ENCODE results near the gene SLCO2A1.

Gene SLCO2A1

GRCh38 chr3:134057006-134057653, 27.4 kb upstream of the SLCO2A1 start:
- TF ChIP-seq EZH2 (IDR thresholded peaks at IDR 0.05), result no peak
- TF ChIP-seq FOXP2 (optimal IDR thresholded peaks at IDR 0.05; ENCODE audit: control extremely low read depth, extremely low read length, insufficient read depth), result no peak
- TF ChIP-seq POLR2AphosphoS5 (IDR thresholded peaks at IDR 0.05; ENCODE audit: borderline replicate concordance, low read depth, low read length), result no peak
- Histone ChIP-seq H3K4me3 (no peak overlapping the region), H3K9me3 (ENCODE audit: low read depth, low read length) (no peaks in the 10 kb centered on the region), H3K9ac (ENCODE audit: insufficient read length) (no peak overlapping the region), H3K27ac (no peak overlapping the region), H3K36me3 (ENCODE audit: insufficient read depth, low read length) (no peaks in the 10 kb centered on the region)
- DNase-seq (ENCODE audit: low read depth, low spot score), result no peak

- no peaks in the 10 kb centered on the region for H3K36me3 ChIP-seq (ENCODE audit: insufficient read depth, low read length)
- H3K4me3 ChIP-seq, result no peak overlapping the region
- no peak overlapping the region for H3K9ac ChIP-seq (ENCODE audit: insufficient read length)
- H3K9me3 ChIP-seq (ENCODE audit: low read depth, low read length), result no peaks in the 10 kb centered on the region
- TF ChIP-seq POLR2AphosphoS5 (IDR thresholded peaks at IDR 0.05; ENCODE audit: borderline replicate concordance, low read depth, low read length) (no peak), FOXP2 (optimal IDR thresholded peaks at IDR 0.05; ENCODE audit: control extremely low read depth, extremely low read length, insufficient read depth) (no peak), EZH2 (IDR thresholded peaks at IDR 0.05) (no peak)
- no peak overlapping the region for H3K27ac ChIP-seq
- DNase-seq (ENCODE audit: low read depth, low spot score), result no peak
Measured at GRCh38 chr3:134056464-134056891, 26.8 kb upstream of the SLCO2A1 start.

- no peak for DNase-seq (ENCODE audit: low read depth, low spot score)
- no peaks in the 10 kb centered on the region for H3K9me3 ChIP-seq (ENCODE audit: low read depth, low read length)
- no peak for TF ChIP-seq FOXP2 (optimal IDR thresholded peaks at IDR 0.05; ENCODE audit: control extremely low read depth, extremely low read length, insufficient read depth)
- H3K27ac ChIP-seq, result no peak overlapping the region
- no peak overlapping the region for H3K4me3 ChIP-seq
- H3K36me3 ChIP-seq (ENCODE audit: insufficient read depth, low read length), result no peaks in the 10 kb centered on the region
- H3K9ac ChIP-seq (ENCODE audit: insufficient read length), result no peak overlapping the region
Measured at GRCh38 chr3:134055661-134056060, 25.9 kb upstream of the SLCO2A1 start.

- H3K4me3 ChIP-seq, result no peak overlapping the region
- H3K27ac ChIP-seq, result no peak overlapping the region
- H3K36me3 ChIP-seq (ENCODE audit: insufficient read depth, low read length), result no peaks in the 10 kb centered on the region
- no peak for TF ChIP-seq EZH2 (IDR thresholded peaks at IDR 0.05)
- TF ChIP-seq POLR2AphosphoS5 (IDR thresholded peaks at IDR 0.05; ENCODE audit: borderline replicate concordance, low read depth, low read length), result no peak
- TF ChIP-seq FOXP2 (optimal IDR thresholded peaks at IDR 0.05; ENCODE audit: control extremely low read depth, extremely low read length, insufficient read depth), result no peak
- H3K9me3 ChIP-seq (ENCODE audit: low read depth, low read length), result no peaks in the 10 kb centered on the region
- H3K9ac ChIP-seq (ENCODE audit: insufficient read length), result no peak overlapping the region
- DNase-seq (ENCODE audit: low read depth, low spot score), result no peak
Measured at GRCh38 chr3:134054881-134055280, 25.2 kb upstream of the SLCO2A1 start.

- TF ChIP-seq EZH2 (IDR thresholded peaks at IDR 0.05) (no peak), FOXP2 (optimal IDR thresholded peaks at IDR 0.05; ENCODE audit: control extremely low read depth, extremely low read length, insufficient read depth) (no peak), POLR2AphosphoS5 (IDR thresholded peaks at IDR 0.05; ENCODE audit: borderline replicate concordance, low read depth, low read length) (no peak)
- Histone ChIP-seq H3K36me3 (ENCODE audit: insufficient read depth, low read length) (no peaks in the 10 kb centered on the region), H3K4me3 (no peak overlapping the region), H3K9ac (ENCODE audit: insufficient read length) (no peak overlapping the region), H3K27ac (no peak overlapping the region), H3K9me3 (ENCODE audit: low read depth, low read length) (no peaks in the 10 kb centered on the region)
- no peak for DNase-seq (ENCODE audit: low read depth, low spot score)
Measured at GRCh38 chr3:134054231-134054630, 24.5 kb upstream of the SLCO2A1 start.

- H3K4me3 ChIP-seq, result no peak overlapping the region
- no peak overlapping the region for H3K27ac ChIP-seq
- H3K9me3 ChIP-seq (ENCODE audit: low read depth, low read length), result no peaks in the 10 kb centered on the region
- no peaks in the 10 kb centered on the region for H3K36me3 ChIP-seq (ENCODE audit: insufficient read depth, low read length)
- TF ChIP-seq FOXP2 (optimal IDR thresholded peaks at IDR 0.05; ENCODE audit: control extremely low read depth, extremely low read length, insufficient read depth) (no peak), EZH2 (IDR thresholded peaks at IDR 0.05) (no peak), POLR2AphosphoS5 (IDR thresholded peaks at IDR 0.05; ENCODE audit: borderline replicate concordance, low read depth, low read length) (no peak)
- no peak for DNase-seq (ENCODE audit: low read depth, low spot score)
- H3K9ac ChIP-seq (ENCODE audit: insufficient read length), result no peak overlapping the region
Measured at GRCh38 chr3:134052370-134052769, 22.6 kb upstream of the SLCO2A1 start.

GRCh38 chr3:134049676-134050075, 20.0 kb upstream of the SLCO2A1 start:
- Histone ChIP-seq H3K9ac (ENCODE audit: insufficient read length) (no peak overlapping the region), H3K9me3 (ENCODE audit: low read depth, low read length) (no peaks in the 10 kb centered on the region; the same call in 1 of the 2 replicates), H3K27ac (no peak overlapping the region), H3K4me3 (no peak overlapping the region), H3K36me3 (ENCODE audit: insufficient read depth, low read length) (no peaks in the 10 kb centered on the region)
- no peak for DNase-seq (ENCODE audit: low read depth, low spot score)
- TF ChIP-seq POLR2AphosphoS5 (IDR thresholded peaks at IDR 0.05; ENCODE audit: borderline replicate concordance, low read depth, low read length) (no peak), EZH2 (IDR thresholded peaks at IDR 0.05) (no peak)

GRCh38 chr3:134048278-134048996, 18.7 kb upstream of the SLCO2A1 start:
- TF ChIP-seq FOXP2 (optimal IDR thresholded peaks at IDR 0.05; ENCODE audit: control extremely low read depth, extremely low read length, insufficient read depth) (no peak), EZH2 (IDR thresholded peaks at IDR 0.05) (no peak), POLR2AphosphoS5 (IDR thresholded peaks at IDR 0.05; ENCODE audit: borderline replicate concordance, low read depth, low read length) (no peak)
- Histone ChIP-seq H3K9me3 (ENCODE audit: low read depth, low read length) (peaks cover 6% of the 10 kb centered on the region; the same call in 1 of the 2 replicates), H3K36me3 (ENCODE audit: insufficient read depth, low read length) (no peaks in the 10 kb centered on the region), H3K27ac (no peak overlapping the region), H3K9ac (ENCODE audit: insufficient read length) (no peak overlapping the region), H3K4me3 (no peak overlapping the region)
- DNase-seq (ENCODE audit: low read depth, low spot score), result no peak

Data from SK-N-MC (cell line).